Stomach (tissue), 4 donors: Measurements from ENCODE around the gene BTN2A1.

Experiments used
- CTCF ChIP-seq, 7 experiments: fragments of 450-650 bp in 4 of 7; fragments of 200-600 bp in 3 of 7; sonication (generic) in 3 of 7; IDR thresholded peaks; one replicate each; pipeline ENCODE4 v1.5.1; 2016 to 2019; ENCODE audit warnings: antibody characterized with exemption in 7 of 7, control low read depth in 2 of 7, mild to moderate bottlenecking in 1 of 7
- POLR2A ChIP-seq, 4 donors: fragments of 450-650 bp; IDR thresholded peaks; one replicate each; pipeline ENCODE4 v1.6.1; 2016; ENCODE audit warnings: antibody characterized with exemption in 4 of 4, control low read depth in 2 of 4, mild to moderate bottlenecking in 1 of 4, moderate library complexity in 1 of 4

DNA sequence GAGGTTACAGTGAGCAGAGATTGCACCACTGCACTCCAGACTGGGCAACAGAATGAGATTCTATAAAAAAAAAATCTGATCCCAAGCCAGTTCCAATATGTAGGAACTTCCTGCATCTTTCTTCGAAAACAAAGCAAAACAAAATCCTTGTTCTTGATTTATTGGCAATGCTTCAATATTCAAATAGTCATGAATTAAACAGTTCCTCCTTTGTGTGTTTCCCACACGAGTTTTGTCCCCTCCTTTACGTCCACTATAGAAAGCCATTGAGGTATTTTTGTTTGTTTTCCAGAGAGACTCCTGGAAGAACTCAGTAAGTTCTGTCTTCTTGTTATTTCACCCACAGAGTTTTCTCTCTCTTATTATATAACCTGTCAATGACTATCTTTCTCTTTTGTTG is 49.9 kb downstream of the BTN2A1 start:
- TF ChIP-seq POLR2A (IDR thresholded peaks at IDR 0.05) (no peak), CTCF (IDR thresholded peaks at IDR 0.05) (no peak)
